K562 (cell line): Measurements from ENCODE around the gene FOXP3. TPM values are rescaled to one million over a fixed set of nuclear protein-coding genes. Genes with fewer than 3 reads are reported as not detected.

Source experiments
- ATAC-seq: fragments of 200-7000 bp; cut with Tn5 transposase; 3 replicates; pipeline ENCODE4 v1.9.1; 2020; ENCODE audit warnings: moderate library complexity
- BruUV-seq: library from RNA; stranded (reverse); fragments of 400-500 nt; replicated peaks from 2 replicates; lab custom pipeline; 2021; lab: Mats Ljungman, UMichigan
- CTCF ChIA-PET: fragments of 300-600 bp; formaldehyde crosslinking; extraction: SDS; loops from one replicate; lab custom pipeline; 2021; ENCODE audit warnings: low intra/inter-chr PET ratio; lab: Yijun Ruan, JAX
- POLR2A ChIA-PET: fragments of 300-600, 350-650 bp; sonication (Branson Sonifier 250); formaldehyde crosslinking; extraction: SDS; loops from one replicate; lab custom pipeline; 2021; ENCODE audit warnings: antibody characterized with exemption, inconsistent platforms; lab: Yijun Ruan, JAX
- DNase-seq, 4 experiments: peaks; one replicate each; pipeline versions ENCODE4 v3.0.0 to v3.0.0-alpha.2; 2011 to 2018; ENCODE audit warnings: low spot score in 3 of 4, mixed read lengths in 3 of 4; ENCODE audit errors: extremely low read depth in 1 of 4
- FAIRE-seq: peaks from 2 replicates; lab custom pipeline; 2011; peaks lifted over from hg19 to GRCh38; lab: Jason Lieb, UNC
- H2AFZ ChIP-seq: 2 replicates; pipeline ENCODE4 v1.6.0; 2011; ENCODE audit warnings: low read depth, low read length, control low read depth, inconsistent platforms
- H3K27ac ChIP-seq: fragments of 200-600 bp; 3 replicates; pipeline ENCODE4 v1.8.0; 2011; ENCODE audit warnings: low read depth, mild to moderate bottlenecking, control low read depth, inconsistent platforms, low read length, moderate library complexity, mixed read lengths; ENCODE audit errors: extremely low read depth
- H3K27me3 ChIP-seq, 2 experiments: fragments of 300-600 bp in 1 of 2; 2 replicates in 1 of 2; 3 replicates in 1 of 2; pipeline versions ENCODE4 v1.6.0 to v1.8.0; 2011; ENCODE audit warnings: inconsistent platforms in 2 of 2, low read length in 2 of 2, mild to moderate bottlenecking in 1 of 2, mixed read lengths in 1 of 2, moderate library complexity in 1 of 2; ENCODE audit not compliant: control insufficient read depth in 2 of 2, insufficient read depth in 2 of 2
- H3K36me3 ChIP-seq: fragments of 300-600 bp; 3 replicates; pipeline ENCODE4 v1.8.0; 2011; ENCODE audit warnings: mild to moderate bottlenecking, low read length, inconsistent platforms; ENCODE audit not compliant: control insufficient read depth, insufficient read depth
- H3K4me1 ChIP-seq, 2 experiments: fragments of 200-600 bp in 1 of 2; replicated peaks in 1 of 2; 2 replicates in 1 of 2; 3 replicates in 1 of 2; pipeline versions ENCODE4 v1.5.1 to v1.8.0; 2011; ENCODE audit warnings: inconsistent platforms in 2 of 2, low read length in 2 of 2, mild to moderate bottlenecking in 1 of 2, mixed read lengths in 1 of 2, moderate library complexity in 1 of 2; ENCODE audit not compliant: control insufficient read depth in 2 of 2, insufficient read depth in 2 of 2
- H3K4me2 ChIP-seq: 2 replicates; pipeline ENCODE4 v1.6.1; 2011; ENCODE audit warnings: low read length, control low read depth, inconsistent platforms, mixed read lengths; ENCODE audit not compliant: insufficient read depth
- H3K4me3 ChIP-seq: fragments of 200-600 bp; sonication (generic), shearing (Covaris generic); 2 replicates; pipeline ENCODE4 v1.5.1; 2016; ENCODE audit warnings: control low read depth, inconsistent platforms
- H3K79me2 ChIP-seq: fragments of 200-600 bp; 3 replicates; pipeline ENCODE4 v1.8.0; 2011; ENCODE audit warnings: low read length, inconsistent platforms; ENCODE audit not compliant: control insufficient read depth, insufficient read depth
- H3K9ac ChIP-seq, 2 experiments: 2 replicates each; pipeline versions ENCODE4 v1.6.0 to v1.6.1; 2011; ENCODE audit warnings: low read depth in 2 of 2, low read length in 2 of 2, control low read depth in 1 of 2, inconsistent platforms in 1 of 2, mild to moderate bottlenecking in 1 of 2, mixed read lengths in 1 of 2; ENCODE audit not compliant: insufficient read depth in 1 of 2
- H3K9me1 ChIP-seq: one replicate; pipeline ENCODE4 v1.6.0; 2011; ENCODE audit warnings: inconsistent platforms, mild to moderate bottlenecking, low read length, moderate library complexity; ENCODE audit not compliant: control insufficient read depth, insufficient read depth
- H3K9me3 ChIP-seq: replicated peaks from 2 replicates; pipeline ENCODE4 v1.5.1; 2011; ENCODE audit warnings: low read depth, low read length, inconsistent platforms; ENCODE audit not compliant: control insufficient read depth, insufficient read depth
- H4K20me1 ChIP-seq: replicated peaks from 2 replicates; pipeline ENCODE4 v1.6.1; 2011; ENCODE audit warnings: low read length, inconsistent platforms, mixed read lengths; ENCODE audit not compliant: control insufficient read depth, insufficient read depth
- ATF7 ChIP-seq: fragments of 450-650 bp; IDR thresholded peaks from 2 replicates; pipeline ENCODE4 v1.7.1; 2014; ENCODE audit warnings: mild to moderate bottlenecking, moderate library complexity
- BDP1 ChIP-seq: IDR thresholded peaks from 3 replicates; pipeline ENCODE4 v1.6.1; 2011; ENCODE audit not compliant: insufficient read length, insufficient read depth
- CEBPG ChIP-seq, 3 experiments: fragments of 200-800 bp in 1 of 3; sonication (Bioruptor generic) in 1 of 3; sonication (generic) in 1 of 3; formaldehyde crosslinking in 1 of 3; IDR thresholded peaks in 2 of 3; conservative IDR thresholded peaks in 1 of 3; 2 replicates each; pipeline versions ENCODE4 v1.6.1 to v1.8.0; 2016 to 2022; ENCODE audit warnings: missing compliant biosample characterization in 2 of 3, missing genetic modification characterization in 2 of 3, mild to moderate bottlenecking in 1 of 3, missing genetic modification reagents in 1 of 3
- HMBOX1 ChIP-seq: sonication (generic); IDR thresholded peaks from 2 replicates; pipeline ENCODE4 v1.6.1; 2016
- KAT8 ChIP-seq: fragments of 450-650 bp; IDR thresholded peaks from 2 replicates; pipeline ENCODE4 v1.6.1; 2016; ENCODE audit warnings: low read depth, mild to moderate bottlenecking
- MYC ChIP-seq, 2 experiments: fragments of 250-450 bp in 1 of 2; sonication (Bioruptor Pico) in 1 of 2; IDR thresholded peaks; 2 replicates each; pipeline versions ENCODE4 v1.5.1 to v1.6.1; 2012 to 2021; ENCODE audit warnings: low read depth in 2 of 2, borderline replicate concordance in 1 of 2, improper control_type of control experiment in 1 of 2, low read length in 1 of 2, mild to moderate bottlenecking in 1 of 2, moderate library complexity in 1 of 2
- NELFE ChIP-seq: IDR thresholded peaks from 2 replicates; pipeline ENCODE4 v1.6.1; 2011; ENCODE audit warnings: mild to moderate bottlenecking; ENCODE audit not compliant: insufficient read depth, insufficient read length
- VEZF1 ChIP-seq: fragments of 200-800 bp; sonication (Bioruptor generic); IDR thresholded peaks from 2 replicates; pipeline ENCODE4 v1.6.1; 2017; ENCODE audit warnings: missing genetic modification characterization, missing compliant biosample characterization
- ZKSCAN3 ChIP-seq: fragments of 250-450 bp; sonication (Bioruptor Pico); IDR thresholded peaks from 2 replicates; pipeline ENCODE4 v1.4.0; 2020
- ZNF507 ChIP-seq: conservative IDR thresholded peaks from 2 replicates; pipeline ENCODE4 v1.6.1; 2017; ENCODE audit warnings: missing genetic modification characterization, missing compliant biosample characterization
- WGBS: fragments of 100-300 bp; shearing (Covaris generic); methylation state at CpG from one replicate; pipeline ENCODE4 v1.1.6; 2016; ENCODE audit warnings: low coverage, mixed read lengths; ENCODE audit not compliant: insufficient coverage; ENCODE audit errors: missing lambda C conversion rate; 5-methylcytosine and 5-hydroxymethylcytosine counted together
- in situ Hi-C: fragments of 300-500 bp; cut with MboI; formaldehyde crosslinking; loops from 4 replicates; pipeline ENCODE4 v1.15.0; 2018; ENCODE audit warnings: inconsistent platforms, mixed read lengths
- intact Hi-C: fragments of 100-400 bp; cut with micrococcal nuclease; formaldehyde crosslinking; loops from 2 replicates; pipeline ENCODE4 v1.14.2; 2022
- polyA plus RNA-seq, 8 experiments: library from polyadenylated mRNA; depleted of rRNA in 4 of 8; stranded (reverse) in 5 of 8; unstranded in 3 of 8; fragments of >200 nt; fragmentation: Nextera tagmentation in 2 of 8; fragmentation: Illumina TruSeq in 1 of 8; extraction: Ambion mirVana in 2 of 8; extraction: Trizol in 1 of 8; gene quantifications; 2 replicates each; pipeline versions ENCODE4 v1.2.1 to v1.2.3, GENCODE V29; 2011 to 2014; ENCODE audit warnings: inconsistent platforms in 1 of 8, missing spikeins in 1 of 8
- total RNA-seq, 7 experiments: library from RNA; depleted of rRNA in 6 of 7; stranded (reverse); fragments of >200 nt in 6 of 7; fragmentation: Illumina TruSeq in 2 of 7; extraction: Trizol in 2 of 7; gene quantifications; 2 replicates each; pipeline versions ENCODE4 v1.2.1 to v1.2.3, GENCODE V29; 2011 to 2021; ENCODE audit warnings: low replicate concordance in 1 of 7
- TF ChIP-seq, protein P1 (sequence below): fragments of 450-650 bp; conservative IDR thresholded peaks from 2 replicates; pipeline ENCODE4 v1.6.1; 2016; ENCODE audit warnings: missing genetic modification characterization, low read depth, mild to moderate bottlenecking, control low read depth, missing compliant biosample characterization

Gene FOXP3
- total and polyA plus RNA-seq, 9 of the 15 experiments (the other 6 are each of a cell fraction or from before 2014, with no cell fraction given), result 0.04 to 0.24 (median 0.07) TPM; not detected in 4

- no peak for ATAC-seq
- no peak for FAIRE-seq
Measured at GRCh38 chrX:49287665-49288064, 23.2 kb upstream of the FOXP3 start.

More at GRCh38 chrX:49287665-49288064, 23.2 kb upstream of the FOXP3 start:
- H4K20me1 ChIP-seq, result no peaks in the 10 kb centered on the region
- in situ Hi-C loops, result no loop called here
- intact Hi-C loops, result no loop called here
- no peak overlapping the region for H3K27ac ChIP-seq
- no peaks in the 10 kb centered on the region for H3K27me3 ChIP-seq
- H3K79me2 ChIP-seq, result no peaks in the 10 kb centered on the region
- H3K4me1 ChIP-seq, result peaks cover 4 to 19% of the 10 kb centered on the region in 2 experiments; a peak in 4 of 5 replicates
- ChIA-PET POLR2A (interaction anchor here (0.7 kb wide), 1 partner anchor 1513 kb away, joined by 5 read pairs; no protein-coding TSS in a partner anchor), CTCF (no interaction called here)
- no peak overlapping the region for H3K4me2 ChIP-seq
- DNase-seq, result no peak
- no peaks in the 10 kb centered on the region for H3K9me1 ChIP-seq
- H3K9me3 ChIP-seq, result no peaks in the 10 kb centered on the region
- WGBS, result 30% methylated on average over 1 of the region's 1 CpG
- H3K9ac ChIP-seq, result no peak overlapping the region
- H2AFZ ChIP-seq, result no peak overlapping the region
- no TSS peak for BruUV-seq
- H3K4me3 ChIP-seq, result no peak overlapping the region
- H3K36me3 ChIP-seq, result no peaks in the 10 kb centered on the region
- no peak for TF ChIP-seq CEBPG (CRISPR knock-in tag; IDR thresholded peaks at IDR 0.05)
- TF ChIP-seq CEBPG (tag; conservative IDR thresholded peaks at IDR 0.05 in 1 of 2, IDR thresholded peaks at IDR 0.05 in 1 of 2), result no peak
- TF ChIP-seq NELFE, result no peak
- TF ChIP-seq BDP1, result no peak
- TF ChIP-seq, protein P1, sequence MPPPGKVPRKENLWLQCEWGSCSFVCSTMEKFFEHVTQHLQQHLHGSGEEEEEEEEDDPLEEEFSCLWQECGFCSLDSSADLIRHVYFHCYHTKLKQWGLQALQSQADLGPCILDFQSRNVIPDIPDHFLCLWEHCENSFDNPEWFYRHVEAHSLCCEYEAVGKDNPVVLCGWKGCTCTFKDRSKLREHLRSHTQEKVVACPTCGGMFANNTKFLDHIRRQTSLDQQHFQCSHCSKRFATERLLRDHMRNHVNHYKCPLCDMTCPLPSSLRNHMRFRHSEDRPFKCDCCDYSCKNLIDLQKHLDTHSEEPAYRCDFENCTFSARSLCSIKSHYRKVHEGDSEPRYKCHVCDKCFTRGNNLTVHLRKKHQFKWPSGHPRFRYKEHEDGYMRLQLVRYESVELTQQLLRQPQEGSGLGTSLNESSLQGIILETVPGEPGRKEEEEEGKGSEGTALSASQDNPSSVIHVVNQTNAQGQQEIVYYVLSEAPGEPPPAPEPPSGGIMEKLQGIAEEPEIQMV, result no peak
- TF ChIP-seq HMBOX1, result no peak
- TF ChIP-seq VEZF1, result no peak
- no peak for TF ChIP-seq ATF7
- TF ChIP-seq ZKSCAN3 (CRISPR knock-in tag), result no peak
- no peak for TF ChIP-seq ZNF507 (tag)
- TF ChIP-seq MYC (IDR thresholded peaks at IDR 0.05; ENCODE audit: low read depth, low read length), result no peak
- no peak for TF ChIP-seq MYC (CRISPR knock-in tag; IDR thresholded peaks at IDR 0.05; ENCODE audit: borderline replicate concordance, low read depth)
- no peak for TF ChIP-seq KAT8
- TF ChIP-seq, all 486 proteins: peak for 0
